Colon (tissue), 2 donors: ENCODE measurements around the gene TMEM238.

Experiments
- FAIRE-seq: peaks from 2 replicates; lab custom pipeline; 2012; peaks lifted over from hg19 to GRCh38; lab: Jason Lieb, UNC
- donor health status: control.
- donor health status: control.

Gene TMEM238

GRCh38 chr19:55358493-55358892, 25.6 kb downstream of the TMEM238 start:
- no peak for FAIRE-seq

GRCh38 chr19:55355213-55355821, 28.8 kb downstream of the TMEM238 start:
- no peak for FAIRE-seq

- FAIRE-seq = no peak
Measured at GRCh38 chr19:55354698-55355212, 29.3 kb downstream of the TMEM238 start, which contains the start of gene COX6B2. Gene COX6B2 (minus strand): TSS chr19:55354719. CDS start chr19:55354521, 198 bp downstream.

- FAIRE-seq = no peak
Measured at GRCh38 chr19:55353803-55354697, 30.0 kb downstream of the TMEM238 start.

GRCh38 chr19:55353356-55353802, 30.7 kb downstream of the TMEM238 start:
- no peak for FAIRE-seq

- no peak for FAIRE-seq
Measured at GRCh38 chr19:55352549-55353145, 31.4 kb downstream of the TMEM238 start.

GRCh38 chr19:55352040-55352439, 32.1 kb downstream of the TMEM238 start:
- FAIRE-seq = no peak

- no peak for FAIRE-seq
Measured at GRCh38 chr19:55350620-55351315, 33.3 kb downstream of the TMEM238 start.

GRCh38 chr19:55348317-55349034, 35.6 kb downstream of the TMEM238 start:
- FAIRE-seq = no peak

GRCh38 chr19:55347442-55348009, 36.6 kb downstream of the TMEM238 start:
- FAIRE-seq = no peak

GRCh38 chr19:55346725-55347441, 37.2 kb downstream of the TMEM238 start:
- FAIRE-seq = no peak

- FAIRE-seq = no peak
Measured at GRCh38 chr19:55345818-55346724, 38.0 kb downstream of the TMEM238 start.

GRCh38 chr19:55345101-55345817, 38.8 kb downstream of the TMEM238 start:
- no peak for FAIRE-seq

GRCh38 chr19:55344444-55344843, 39.6 kb downstream of the TMEM238 start:
- no peak for FAIRE-seq

- FAIRE-seq = no peak
Measured at GRCh38 chr19:55341595-55342531, 42.2 kb downstream of the TMEM238 start.

GRCh38 chr19:55341171-55341588, 42.9 kb downstream of the TMEM238 start:
- no peak for FAIRE-seq

GRCh38 chr19:55340784-55341147, 43.3 kb downstream of the TMEM238 start:
- FAIRE-seq = no peak
